Measurements from ENCODE around the gene RARG. TPM values are rescaled to one million over a fixed set of nuclear protein-coding genes. Genes with fewer than 3 reads are reported as not detected.
"Not testable (repeated sequence)": the region's sequence is repeated elsewhere in the genome, so short reads cannot be mapped to it uniquely, and the experiment has no call there.

RARG gene
- total RNA-seq, 2 experiments from 2014 or later: 38.1 to 40.3 TPM

- Mint-ChIP-seq H3K9me3 (no peaks in the 10 kb centered on the region), H3K4me1 (peaks cover 38% of the 10 kb centered on the region), H3K36me3 (peaks cover 40% of the 10 kb centered on the region), H3K4me3 (no peak overlapping the region), H3K27me3 (no peaks in the 10 kb centered on the region), H3K27ac (no peak overlapping the region)
- ATAC-seq (ENCODE audit: low read depth) (no peak), DNase-seq (no peak)
- POLR2A ChIA-PET: interaction anchor here (0.9 to 1.1 kb wide), 3 partner anchors 26 to 110 kb away, joined by 3 read pairs; partner anchors contain the start of gene PFDN5
Observed at GRCh38 chr12:53185582-53186153, 46.3 kb downstream of the RARG start.

- Mint-ChIP-seq H3K27me3 (no peaks in the 10 kb centered on the region), H3K4me3 (no peak overlapping the region), H3K36me3 (peaks cover 40% of the 10 kb centered on the region), H3K4me1 (peaks cover 33% of the 10 kb centered on the region), H3K27ac (peak overlapping the region; percentile 56), H3K9me3 (no peaks in the 10 kb centered on the region)
- POLR2A ChIA-PET: interaction anchor here (0.9 to 1.3 kb wide), 4 partner anchors 14 to 111 kb away, joined by 3 read pairs; partner anchors contain the start of gene PFDN5
- DNase-seq (no peak), ATAC-seq (ENCODE audit: low read depth) (no peak)
Observed at GRCh38 chr12:53184828-53185227, 47.2 kb downstream of the RARG start.

GRCh38 chr12:53182903-53183302 lies 49.1 kb downstream of the RARG start:
- Mint-ChIP-seq H3K27me3 (no peaks in the 10 kb centered on the region), H3K36me3 (peaks cover 40% of the 10 kb centered on the region), H3K4me1 (peaks cover 39% of the 10 kb centered on the region), H3K9me3 (no peaks in the 10 kb centered on the region), H3K4me3 (peak overlapping the region; percentile 21), H3K27ac (no peak overlapping the region)
- POLR2A ChIA-PET: interaction anchor here (1.6 to 4.6 kb wide), 4 partner anchors 15 to 37 kb away, joined by 4 to 57 read pairs (median 32); partner anchors contain the start of gene ITGB7
- DNase-seq: no peak
- no peak for ATAC-seq (ENCODE audit: low read depth)

- Mint-ChIP-seq H3K27me3 (no peaks in the 10 kb centered on the region), H3K4me1 (peaks cover 36% of the 10 kb centered on the region), H3K27ac (no peak overlapping the region), H3K9me3 (no peaks in the 10 kb centered on the region), H3K36me3 (peaks cover 32% of the 10 kb centered on the region), H3K4me3 (peak overlapping the region; percentile 86)
- POLR2A ChIA-PET: interaction anchor here (1.3 to 4.6 kb wide), 9 partner anchors 11 to 110 kb away, joined by 3 to 57 read pairs (median 10); partner anchors contain the start of genes ITGB7 and SOAT2
- DNase-seq: no peak
- ATAC-seq (ENCODE audit: low read depth): no peak
Observed at GRCh38 chr12:53181935-53182334, 50.1 kb downstream of the RARG start.

GRCh38 chr12:53180931-53181645 lies 50.9 kb downstream of the RARG start:
- Mint-ChIP-seq H3K27me3 (no peaks in the 10 kb centered on the region), H3K4me1 (peaks cover 36% of the 10 kb centered on the region)
- ATAC-seq (ENCODE audit: low read depth): peak; percentile 35

GRCh38 chr12:53180220-53180930 lies 51.6 kb downstream of the RARG start, which contains the start of the genes CSAD and ZNF740:
Gene CSAD, minus strand, starts transcription at chr12:53180925. Its CDS starts 7,455 bp downstream, at chr12:53173470.
Gene ZNF740, plus strand, starts transcription at chr12:53180722. Its CDS starts 1,262 bp downstream, at chr12:53181984.
- ATAC-seq (ENCODE audit: low read depth): peak; percentile 97
- H3K27me3 Mint-ChIP-seq: no peaks in the 10 kb centered on the region
- peak; percentile 94 for DNase-seq
- peaks cover 36% of the 10 kb centered on the region for H3K4me1 Mint-ChIP-seq
- H3K9me3 Mint-ChIP-seq: no peaks in the 10 kb centered on the region
- peak within 1 kb of the TSS; percentile 86 for H3K4me3 Mint-ChIP-seq
- H3K36me3 Mint-ChIP-seq: peaks cover 26% of the 10 kb centered on the region
- POLR2A ChIA-PET: interaction anchor here (0.5 to 4.6 kb wide), 28 partner anchors 9 to 320 kb away, joined by 3 to 57 read pairs (median 6); partner anchors contain the start of genes EIF4B, ESPL1, ITGB7 and MYG1
- H3K27ac Mint-ChIP-seq: peak within 1 kb of the TSS; percentile 93

More at GRCh38 chr12:53180931-53181645, 50.9 kb downstream of the RARG start:
- POLR2A ChIA-PET: interaction anchor here (0.5 to 4.6 kb wide), 29 partner anchors 8 to 241 kb away, joined by 3 to 57 read pairs (median 6); partner anchors contain the start of genes EIF4B, ESPL1, ITGB7 and MYG1
- H3K36me3 Mint-ChIP-seq: peaks cover 27% of the 10 kb centered on the region
- peak; percentile 81 for DNase-seq
- peak overlapping the region; percentile 83 for H3K27ac Mint-ChIP-seq
- H3K9me3 Mint-ChIP-seq: no peaks in the 10 kb centered on the region
- H3K4me3 Mint-ChIP-seq: peak overlapping the region; percentile 86

GRCh38 chr12:53179687-53180219 lies 52.3 kb downstream of the RARG start:
- POLR2A ChIA-PET: interaction anchor here (0.7 to 4.6 kb wide), 23 partner anchors 9 to 321 kb away, joined by 3 to 57 read pairs (median 7); partner anchors contain the start of genes EIF4B, ESPL1, ITGB7 and MYG1
- H3K4me3 Mint-ChIP-seq: peak overlapping the region; percentile 86
- peak overlapping the region; percentile 93 for H3K27ac Mint-ChIP-seq
- H3K4me1 Mint-ChIP-seq: peaks cover 38% of the 10 kb centered on the region
- no peaks in the 10 kb centered on the region for H3K9me3 Mint-ChIP-seq
- no peaks in the 10 kb centered on the region for H3K27me3 Mint-ChIP-seq
- ATAC-seq (ENCODE audit: low read depth): no peak
- H3K36me3 Mint-ChIP-seq: peaks cover 21% of the 10 kb centered on the region
- no peak for DNase-seq

- peak overlapping the region; percentile 93 for H3K27ac Mint-ChIP-seq
- H3K9me3 Mint-ChIP-seq; DNase-seq; ATAC-seq (ENCODE audit: low read depth); H3K27me3 Mint-ChIP-seq: not testable (repeated sequence)
- peak overlapping the region; percentile 86 for H3K4me3 Mint-ChIP-seq
- peaks cover 34% of the 10 kb centered on the region for H3K4me1 Mint-ChIP-seq
- POLR2A ChIA-PET: interaction anchor here (0.7 to 4.2 kb wide), 4 partner anchors 12 to 170 kb away, joined by 3 to 57 read pairs (median 6); partner anchors contain the start of gene ITGB7
- H3K36me3 Mint-ChIP-seq: peaks cover 18% of the 10 kb centered on the region
Observed at GRCh38 chr12:53178803-53179202, 53.2 kb downstream of the RARG start.

GRCh38 chr12:53177447-53177846 lies 54.6 kb downstream of the RARG start:
- peaks cover 28% of the 10 kb centered on the region for H3K4me1 Mint-ChIP-seq
- ATAC-seq (ENCODE audit: low read depth); H3K27me3 Mint-ChIP-seq; DNase-seq; H3K4me3 Mint-ChIP-seq; H3K9me3 Mint-ChIP-seq; H3K27ac Mint-ChIP-seq: not testable (repeated sequence)
- POLR2A ChIA-PET: interaction anchor here (1.0 kb wide), 1 partner anchor 90 kb away, joined by 3 read pairs; no protein-coding TSS in a partner anchor
- H3K36me3 Mint-ChIP-seq: peaks cover 12% of the 10 kb centered on the region

GRCh38 chr12:53176750-53177149 lies 55.3 kb downstream of the RARG start:
- Mint-ChIP-seq H3K4me3 (no peak overlapping the region), H3K4me1 (peaks cover 22% of the 10 kb centered on the region), H3K36me3 (peaks cover 5% of the 10 kb centered on the region), H3K27ac (no peak overlapping the region), H3K9me3 (no peaks in the 10 kb centered on the region), H3K27me3 (no peaks in the 10 kb centered on the region)
- no peak for ATAC-seq (ENCODE audit: low read depth)
- POLR2A ChIA-PET: interaction anchor here (1.0 kb wide), 1 partner anchor 91 kb away, joined by 3 read pairs; no protein-coding TSS in a partner anchor
- no peak for DNase-seq

- no peak overlapping the region for H3K4me3 Mint-ChIP-seq
- no peaks in the 10 kb centered on the region for H3K27me3 Mint-ChIP-seq
- POLR2A ChIA-PET: no interaction called here
- H3K4me1 Mint-ChIP-seq: peaks cover 15% of the 10 kb centered on the region
- DNase-seq (no peak), ATAC-seq (ENCODE audit: low read depth) (no peak)
- no peak overlapping the region for H3K27ac Mint-ChIP-seq
- H3K36me3 Mint-ChIP-seq: no peaks in the 10 kb centered on the region
- H3K9me3 Mint-ChIP-seq: no peaks in the 10 kb centered on the region
Observed at GRCh38 chr12:53174881-53175491, 57.0 kb downstream of the RARG start.

- Mint-ChIP-seq H3K27ac (no peak overlapping the region), H3K4me1 (peaks cover 6% of the 10 kb centered on the region), H3K27me3 (no peaks in the 10 kb centered on the region), H3K36me3 (no peaks in the 10 kb centered on the region), H3K4me3 (no peak overlapping the region), H3K9me3 (no peaks in the 10 kb centered on the region)
- no peak for ATAC-seq (ENCODE audit: low read depth)
- no peak for DNase-seq
- POLR2A ChIA-PET: interaction anchor here (0.7 kb wide), 1 partner anchor 18 kb away, joined by 3 read pairs; no protein-coding TSS in a partner anchor
Observed at GRCh38 chr12:53173085-53173715, 58.8 kb downstream of the RARG start.

Measured in activated naive CD8-positive, alpha-beta T cell treated with anti-CD3 and anti-CD28 coated beads, Interleukin-2, amount 10 ng/mL, durations not matched to agents 7 days and 5 days (primary cell).